HG03159 (cell line): ENCODE results near the gene ADGRB3.
"Not testable (repeated sequence)": the region's sequence is repeated elsewhere in the genome, so short reads cannot be mapped to it uniquely, and the experiment has no call there.

ENCODE experiments used
- ATAC-seq: cut with Tn5 transposase; IDR thresholded peaks from one replicate; pipeline ENCODE4 v1.9.1; 2021; ENCODE audit warnings: mild to moderate bottlenecking, moderate library complexity; ENCODE audit not compliant: unreplicated experiment

The ADGRB3 gene

GRCh38 chr6:68911811-68912210 is 276.7 kb downstream of the ADGRB3 start:
- no peak for ATAC-seq

GRCh38 chr6:68912805-68913204 is 277.7 kb downstream of the ADGRB3 start:
- ATAC-seq, result not testable (repeated sequence)

- no peak for ATAC-seq
Measured at GRCh38 chr6:68915586-68915985, 280.5 kb downstream of the ADGRB3 start.

- no peak for ATAC-seq
Measured at GRCh38 chr6:68919537-68919936, 284.5 kb downstream of the ADGRB3 start.

DNA sequence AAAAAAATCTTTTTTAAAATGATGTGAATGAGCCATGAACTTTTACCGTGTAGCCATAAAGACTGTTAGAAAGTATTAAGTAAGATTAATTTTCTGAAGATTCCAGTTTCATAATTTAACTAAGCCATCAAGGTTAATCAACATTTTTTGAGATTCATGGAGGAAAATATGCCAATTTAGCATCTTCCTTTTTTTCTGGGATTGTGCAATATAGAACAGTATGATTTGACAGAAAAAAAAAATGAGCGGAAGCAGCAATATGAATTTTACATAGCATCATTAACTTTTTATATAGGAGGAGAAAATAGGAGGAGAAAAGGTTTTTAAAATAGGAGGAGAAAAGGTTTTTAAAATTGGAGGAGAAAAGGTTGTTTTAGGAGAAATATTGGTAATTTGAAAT is 306.3 kb downstream of the ADGRB3 start:
- ATAC-seq, result no peak

- no peak for ATAC-seq
Measured at GRCh38 chr6:68947721-68948120, 312.6 kb downstream of the ADGRB3 start.

GRCh38 chr6:68951270-68951669 is 316.2 kb downstream of the ADGRB3 start:
- ATAC-seq, result no peak

DNA sequence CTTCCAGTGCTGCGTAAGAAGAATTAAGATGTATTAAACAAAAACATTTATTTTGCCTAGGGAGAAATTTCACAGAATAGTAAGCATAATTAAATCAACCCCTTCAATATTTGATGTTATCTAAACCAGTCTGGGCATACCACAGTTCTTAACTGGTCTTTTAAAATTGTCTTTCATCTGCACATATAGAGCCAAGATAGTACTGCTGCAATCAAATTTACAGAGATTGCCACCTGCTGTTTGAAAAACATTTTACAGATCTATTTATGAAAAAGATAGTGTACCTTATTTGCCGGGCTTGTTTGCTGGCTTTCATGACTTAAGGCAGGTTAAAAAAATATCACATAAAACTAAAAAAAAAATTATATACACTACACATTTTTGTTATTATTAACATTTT is 323.2 kb downstream of the ADGRB3 start:
- no peak for ATAC-seq

DNA sequence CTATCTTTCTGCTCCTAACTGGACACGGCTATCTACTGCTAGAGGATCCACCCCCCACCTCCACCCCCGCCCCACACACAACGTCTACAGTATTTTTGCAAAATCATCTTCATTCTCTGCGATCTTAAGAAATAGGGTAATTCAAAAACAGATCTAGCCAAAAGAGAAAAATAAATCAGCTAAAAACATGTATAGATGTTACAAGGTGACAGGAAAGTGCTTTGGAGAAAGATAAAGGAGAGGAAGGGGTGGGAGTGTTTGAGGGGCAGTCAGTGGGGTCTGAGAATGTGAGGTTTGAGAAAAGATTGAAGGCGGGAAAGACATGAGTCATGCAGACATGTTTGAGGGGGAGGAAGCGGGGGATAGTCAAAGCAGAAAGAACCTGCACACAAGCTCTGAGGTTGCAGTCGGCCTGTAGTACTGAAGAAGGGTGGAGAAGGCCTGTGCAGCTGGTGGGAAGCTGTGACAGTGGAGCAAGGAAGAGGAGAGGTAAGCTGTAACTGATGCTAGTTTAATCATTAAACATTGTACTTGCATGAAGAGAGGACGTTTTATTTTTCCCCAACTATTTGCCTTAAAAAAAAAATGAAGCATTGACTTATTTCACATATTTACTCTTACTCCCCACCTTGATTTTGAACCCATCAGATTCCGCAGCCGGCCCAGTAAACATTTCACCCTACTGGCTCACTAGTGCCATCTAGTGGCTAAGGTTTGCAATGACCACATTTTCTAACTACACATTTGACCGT is 332.6 kb downstream of the ADGRB3 start:
- peak; percentile 84 for ATAC-seq

DNA sequence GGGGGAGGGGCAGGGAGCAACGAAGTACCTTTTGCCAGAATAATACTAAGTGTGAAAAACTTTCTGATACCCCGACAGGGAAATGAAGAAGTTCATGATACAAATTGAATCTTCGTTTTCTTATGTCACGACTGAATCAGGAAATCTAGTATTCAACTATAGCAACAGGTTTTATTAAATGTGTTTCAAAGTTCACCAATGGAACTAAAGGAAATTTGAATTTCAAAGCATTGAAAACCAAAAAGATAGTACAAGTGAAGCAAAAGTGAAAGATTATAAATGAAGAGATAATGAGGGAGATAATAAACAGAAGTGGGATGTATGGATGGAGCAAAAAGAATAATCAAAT is 333.2 kb downstream of the ADGRB3 start:
- ATAC-seq, result no peak

DNA sequence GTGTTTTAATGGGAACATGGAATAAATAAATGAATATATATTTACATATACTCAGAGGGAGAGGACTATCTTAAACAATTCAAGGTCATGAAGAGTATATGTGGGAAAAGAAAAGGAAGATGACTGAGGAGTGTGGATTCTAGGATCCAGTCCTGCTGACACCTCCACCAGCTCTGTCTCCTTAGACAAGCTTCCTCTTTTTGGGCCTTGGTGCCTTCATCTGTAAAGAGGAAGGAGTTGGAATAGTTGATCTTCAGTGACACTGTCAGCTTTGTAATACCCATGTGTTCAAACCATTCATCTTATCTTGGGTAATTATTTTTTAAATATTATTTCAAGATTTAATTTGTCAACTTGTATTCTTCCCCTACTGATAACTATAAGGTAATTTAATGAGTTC is 338.0 kb downstream of the ADGRB3 start:
- ATAC-seq, result no peak

DNA sequence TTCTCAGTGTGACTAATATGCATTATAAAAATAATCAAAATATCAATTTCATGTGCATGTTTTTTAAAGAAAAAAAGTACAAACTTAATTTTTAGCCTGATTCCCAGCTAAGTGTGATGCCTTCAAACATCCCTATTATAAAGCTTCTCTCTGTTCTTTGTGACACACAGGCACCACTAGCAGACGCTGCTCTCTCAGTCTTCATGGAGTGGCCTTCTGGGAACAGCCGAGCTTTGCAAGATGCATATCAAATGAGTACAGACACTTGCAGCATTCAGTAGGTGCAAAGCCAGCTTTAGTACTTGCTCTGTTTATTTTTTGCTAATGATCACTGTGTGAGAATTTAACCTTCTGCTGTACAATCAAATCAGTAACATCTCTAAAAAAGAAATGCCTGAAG is 340.0 kb downstream of the ADGRB3 start:
- no peak for ATAC-seq

DNA sequence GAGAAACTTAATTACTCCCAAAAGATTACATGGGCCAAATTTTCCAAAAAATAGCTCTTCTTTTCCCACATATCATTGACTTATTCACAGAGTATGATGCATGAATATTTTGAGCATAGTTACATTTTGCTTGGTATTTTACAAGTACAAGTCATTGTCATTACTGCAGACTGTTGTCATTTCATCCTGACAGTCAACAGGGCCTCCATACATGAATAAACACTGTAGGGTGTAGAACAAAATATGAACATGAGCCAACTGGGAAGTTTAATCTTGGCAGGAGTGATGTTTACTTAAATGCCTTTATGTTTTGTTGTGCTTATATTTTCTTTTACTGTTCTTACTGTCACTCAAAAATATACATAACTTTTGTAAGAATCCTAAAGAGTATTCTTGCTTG is 340.7 kb downstream of the ADGRB3 start:
- no peak for ATAC-seq

DNA sequence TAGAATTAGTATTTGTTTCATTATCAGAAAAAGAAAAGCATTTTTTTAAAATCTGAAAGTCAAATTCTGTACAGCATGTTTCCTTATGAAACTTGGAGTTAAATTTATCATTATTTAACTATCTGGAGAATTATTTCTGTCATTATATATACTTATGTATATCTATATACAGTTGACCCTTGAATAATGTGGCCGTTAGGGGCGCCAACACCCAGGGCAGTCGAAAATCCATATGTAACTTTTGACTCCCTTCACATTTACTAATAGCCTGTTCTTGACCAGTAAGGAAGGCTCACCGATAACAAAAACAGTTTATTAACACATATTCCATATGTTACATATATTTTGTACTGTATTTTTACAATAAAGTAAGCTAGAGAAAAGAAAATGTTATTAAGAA is 341.2 kb downstream of the ADGRB3 start:
- peak; percentile 50 for ATAC-seq

GRCh38 chr6:68978411-68978810 is 343.3 kb downstream of the ADGRB3 start:
- ATAC-seq, result no peak

DNA sequence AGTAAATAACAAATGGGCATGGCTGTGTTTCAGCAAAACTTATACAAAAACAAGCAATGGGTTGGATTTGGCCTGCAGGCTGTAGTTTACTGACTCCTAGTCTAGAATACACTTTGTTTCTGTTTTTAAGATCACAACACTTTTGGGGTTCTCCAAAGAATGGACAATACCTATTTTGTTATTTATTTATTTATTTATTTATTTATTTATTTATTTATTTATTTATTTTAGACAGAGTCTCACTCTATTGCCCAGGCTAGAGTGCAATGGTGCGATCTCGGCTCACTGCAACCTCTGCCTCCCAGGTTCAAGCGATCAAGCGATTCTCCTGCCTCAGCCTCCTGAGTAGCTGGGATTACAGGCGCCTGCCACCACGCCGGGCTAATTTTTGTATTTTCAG is 346.6 kb downstream of the ADGRB3 start:
- not testable (repeated sequence) for ATAC-seq

- no peak for ATAC-seq
Measured at GRCh38 chr6:68988698-68989097, 353.6 kb downstream of the ADGRB3 start.

DNA sequence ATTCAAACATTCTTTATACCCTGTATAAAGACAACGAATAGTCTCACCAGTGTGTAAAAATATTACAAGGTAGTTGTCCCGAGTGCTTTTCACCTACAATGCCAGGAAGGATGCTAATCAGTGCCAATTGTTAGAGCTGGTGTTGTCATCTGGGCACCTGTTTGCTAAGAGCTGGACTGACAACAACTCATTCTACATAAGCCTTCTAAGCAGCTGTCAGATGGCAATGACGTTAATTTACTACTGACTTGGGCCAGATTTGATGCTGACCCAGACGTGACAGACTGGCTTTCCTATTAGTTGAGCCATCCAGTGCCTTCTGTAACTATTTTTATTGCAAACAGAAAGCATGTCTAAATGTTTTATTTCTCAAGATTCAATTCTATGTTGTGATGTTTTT is 355.2 kb downstream of the ADGRB3 start:
- ATAC-seq, result no peak

DNA sequence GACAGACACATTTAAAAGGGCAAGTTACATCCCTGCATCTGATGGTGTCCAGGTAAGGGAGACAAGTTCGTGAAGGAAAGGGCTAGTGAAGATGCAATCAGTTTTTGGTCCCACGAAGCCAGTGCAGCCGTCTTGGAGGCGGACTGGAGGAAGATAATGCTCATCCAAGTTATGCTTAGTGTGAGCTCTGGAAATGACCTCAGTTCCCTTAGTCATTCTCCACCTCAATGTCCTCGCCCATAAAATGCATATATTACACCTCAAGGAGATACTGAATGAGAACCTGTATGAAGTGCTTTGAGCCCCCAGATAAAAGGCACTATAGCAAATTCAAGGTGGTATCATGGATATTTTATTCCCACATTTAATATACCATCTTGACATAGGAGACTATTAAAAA is 358.8 kb downstream of the ADGRB3 start:
- no peak for ATAC-seq

DNA sequence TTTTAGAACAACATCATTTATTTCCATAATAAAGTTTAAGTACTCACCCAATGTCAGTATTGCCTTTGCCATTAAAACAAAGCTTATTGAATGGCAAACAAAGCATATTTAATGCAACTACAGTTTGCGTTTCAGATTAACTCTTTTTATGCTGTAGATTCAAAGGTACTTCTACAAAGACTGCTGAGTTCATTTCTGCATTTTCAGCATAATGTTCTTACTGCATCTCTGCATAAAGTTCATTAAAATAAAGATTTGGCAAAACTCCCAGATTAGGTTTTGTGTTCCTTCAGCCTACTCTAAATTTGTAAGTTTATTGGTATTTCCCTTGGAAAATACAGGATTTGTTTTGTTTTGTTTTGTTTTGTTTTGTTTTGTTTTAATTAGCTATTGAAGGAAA is 359.4 kb downstream of the ADGRB3 start:
- ATAC-seq, result no peak

DNA sequence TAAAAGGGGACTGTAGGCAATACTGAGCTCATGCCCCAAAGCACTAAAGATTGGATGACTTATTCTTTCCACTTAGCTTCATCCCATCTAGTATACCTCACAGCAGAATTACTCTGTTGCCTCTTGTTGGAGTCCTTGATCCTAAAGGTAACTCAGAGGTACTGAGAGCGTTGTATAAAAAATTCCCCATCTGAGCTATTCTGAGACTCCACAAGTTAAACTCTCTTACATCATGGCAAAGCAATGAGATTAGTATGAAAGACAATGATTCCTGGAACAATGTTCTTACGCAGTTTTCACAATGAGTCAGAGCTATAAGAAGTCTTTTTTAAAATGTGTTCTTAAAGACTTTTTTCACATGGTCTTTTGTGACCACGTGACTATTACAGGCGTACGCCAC is 370.1 kb downstream of the ADGRB3 start:
- no peak for ATAC-seq

DNA sequence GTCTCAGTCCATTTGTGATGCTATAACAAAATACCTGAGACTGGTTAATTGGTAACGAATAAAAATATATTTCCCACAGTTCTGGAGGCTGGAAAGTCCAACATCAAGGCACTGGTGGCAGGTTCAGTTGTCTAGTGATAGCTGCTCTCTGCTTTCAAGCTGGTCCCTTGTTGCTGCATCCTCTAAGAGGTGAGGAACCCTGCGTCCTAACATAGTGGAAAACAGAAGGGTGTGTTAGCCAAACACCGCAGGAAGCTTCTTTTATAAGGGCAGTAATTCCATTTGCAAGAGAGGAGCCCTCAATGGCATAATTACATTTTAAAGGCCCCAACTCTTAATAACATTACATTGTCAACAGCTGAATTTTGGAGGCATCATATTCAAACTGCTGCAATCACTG is 372.7 kb downstream of the ADGRB3 start:
- ATAC-seq, result no peak

GRCh38 chr6:69012211-69012610 is 377.1 kb downstream of the ADGRB3 start:
- no peak for ATAC-seq
